PC-9 (cell line): ENCODE measurements around the gene SLC24A4.

ENCODE experiments used
- CTCF ChIP-seq: fragments of 200-600 bp; sonication (generic); conservative IDR thresholded peaks from 2 replicates; pipeline ENCODE4 v1.6.1; 2017; ENCODE audit warnings: mixed run types, antibody characterized with exemption, mild to moderate bottlenecking, moderate library complexity
- EZH2 ChIP-seq: fragments of 200-600 bp; sonication (generic); IDR thresholded peaks from 2 replicates; pipeline ENCODE4 v1.8.0; 2017; ENCODE audit warnings: antibody characterized with exemption, low read depth

- TF ChIP-seq EZH2 = no peak
- TF ChIP-seq CTCF = no peak
These were observed 196.5 kb downstream of the SLC24A4 start for GRCh38 chr14:92519246-92520101.
